ENCODE data around the gene TUBB1.
"Not testable (repeated sequence)": the region's sequence is repeated elsewhere in the genome, so short reads cannot be mapped to it uniquely, and the experiment has no call there.

The TUBB1 gene

GRCh38 chr20:59024111-59024530 lies 4.9 kb downstream of the TUBB1 start:
- no peak for FAIRE-seq

GRCh38 chr20:59025086-59025485 lies 5.9 kb downstream of the TUBB1 start:
- no peak for FAIRE-seq

DNA sequence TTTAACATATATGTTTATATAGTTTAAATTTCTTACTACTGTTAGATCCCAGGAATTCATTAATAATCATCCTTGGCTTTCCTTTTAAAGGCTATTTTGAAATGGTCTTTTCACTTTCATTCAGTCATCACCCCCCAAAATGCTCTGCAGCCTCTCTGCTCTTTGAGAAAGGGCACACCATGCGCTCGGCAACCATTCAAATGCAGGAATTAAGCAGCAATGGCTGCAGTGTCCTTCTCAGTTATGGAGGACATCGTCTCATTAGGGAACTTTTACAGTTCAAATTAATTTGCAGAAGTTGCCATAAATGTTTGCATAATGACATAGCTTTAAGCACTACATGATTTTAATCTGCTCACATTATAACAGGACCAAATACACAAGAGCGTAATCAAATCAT lies 6.3 kb downstream of the TUBB1 start:
- FAIRE-seq, result no peak

- FAIRE-seq, result no peak
Measured at GRCh38 chr20:59026904-59027740, 7.9 kb downstream of the TUBB1 start.

DNA sequence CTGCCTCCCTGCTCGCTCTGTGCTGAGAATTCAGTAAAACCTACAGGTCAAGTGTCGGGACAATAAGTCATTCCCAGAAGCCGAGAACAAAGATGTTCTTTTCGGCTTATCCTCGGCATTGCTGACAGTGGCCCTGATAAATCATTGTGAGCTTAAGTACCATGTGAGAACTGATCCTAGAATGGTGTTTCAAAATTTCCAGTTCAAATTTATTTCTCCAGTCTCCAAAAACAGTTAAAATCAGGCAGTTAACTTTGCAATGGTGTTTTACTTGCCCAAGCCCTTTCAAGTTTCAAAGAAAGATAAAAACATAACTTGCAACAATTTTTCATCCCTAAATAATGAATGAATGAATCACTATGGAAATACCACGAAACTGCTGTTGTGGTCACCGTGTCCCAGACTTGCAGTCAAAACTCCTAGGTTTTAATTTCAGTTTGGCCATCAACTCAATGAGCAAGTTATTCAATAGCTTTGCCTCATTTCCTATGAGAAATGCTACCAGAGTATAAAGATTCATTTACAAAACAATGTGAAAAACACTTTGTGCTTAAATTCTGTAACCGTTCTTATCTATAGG lies 8.6 kb downstream of the TUBB1 start:
- no peak for FAIRE-seq

DNA sequence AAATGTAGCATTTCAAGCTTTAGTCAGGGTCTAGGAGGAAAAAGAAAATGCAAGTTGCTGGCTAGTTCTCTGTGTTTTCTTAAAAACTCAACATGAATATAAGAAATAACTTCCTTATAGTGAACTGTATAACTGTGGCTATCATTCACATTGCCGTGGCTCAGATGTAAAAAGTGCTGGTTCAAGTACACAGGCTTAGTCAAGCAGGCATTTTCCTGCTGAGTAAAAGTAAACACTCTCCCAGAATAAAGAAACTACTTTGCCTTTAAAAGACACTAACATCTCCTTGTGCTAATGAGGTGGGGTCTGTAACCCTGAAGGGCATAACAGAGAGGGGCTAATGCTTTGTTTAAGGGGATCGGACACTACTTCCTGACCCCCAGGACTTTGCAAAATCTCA lies 9.6 kb downstream of the TUBB1 start:
- FAIRE-seq, result no peak

DNA sequence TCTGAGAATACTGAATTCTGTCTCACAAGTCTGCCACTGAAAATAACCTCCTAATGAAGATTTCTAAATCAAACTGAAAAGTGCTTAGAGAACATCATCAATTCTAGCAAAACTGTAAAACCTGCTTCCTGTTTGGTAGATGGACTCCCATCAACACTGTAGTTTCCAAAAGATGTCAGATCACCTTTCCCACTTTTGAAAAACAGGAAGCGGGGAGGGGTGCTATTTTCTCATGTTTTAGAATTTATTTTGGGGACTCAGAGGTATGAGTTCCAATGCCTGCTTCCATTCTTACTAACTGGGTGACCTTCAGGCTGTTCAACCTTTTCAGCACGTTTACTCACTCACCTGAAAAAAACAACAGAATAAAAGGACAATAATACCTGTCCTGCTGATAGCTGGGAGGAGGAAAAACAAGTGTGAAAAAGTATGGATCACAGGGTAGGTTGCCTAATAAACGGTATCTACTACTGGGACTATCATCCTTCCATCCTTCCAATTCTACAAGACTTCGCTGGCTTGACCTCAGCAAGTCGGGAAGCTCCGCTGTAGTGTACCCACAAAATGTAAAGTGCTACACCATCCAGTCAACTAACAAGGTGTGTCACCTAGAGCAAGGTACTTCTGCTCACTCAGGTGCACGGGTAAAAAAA lies 11.8 kb downstream of the TUBB1 start:
- no peak for FAIRE-seq

GRCh38 chr20:59031564-59032022 lies 12.4 kb downstream of the TUBB1 start:
- no peak for FAIRE-seq

DNA sequence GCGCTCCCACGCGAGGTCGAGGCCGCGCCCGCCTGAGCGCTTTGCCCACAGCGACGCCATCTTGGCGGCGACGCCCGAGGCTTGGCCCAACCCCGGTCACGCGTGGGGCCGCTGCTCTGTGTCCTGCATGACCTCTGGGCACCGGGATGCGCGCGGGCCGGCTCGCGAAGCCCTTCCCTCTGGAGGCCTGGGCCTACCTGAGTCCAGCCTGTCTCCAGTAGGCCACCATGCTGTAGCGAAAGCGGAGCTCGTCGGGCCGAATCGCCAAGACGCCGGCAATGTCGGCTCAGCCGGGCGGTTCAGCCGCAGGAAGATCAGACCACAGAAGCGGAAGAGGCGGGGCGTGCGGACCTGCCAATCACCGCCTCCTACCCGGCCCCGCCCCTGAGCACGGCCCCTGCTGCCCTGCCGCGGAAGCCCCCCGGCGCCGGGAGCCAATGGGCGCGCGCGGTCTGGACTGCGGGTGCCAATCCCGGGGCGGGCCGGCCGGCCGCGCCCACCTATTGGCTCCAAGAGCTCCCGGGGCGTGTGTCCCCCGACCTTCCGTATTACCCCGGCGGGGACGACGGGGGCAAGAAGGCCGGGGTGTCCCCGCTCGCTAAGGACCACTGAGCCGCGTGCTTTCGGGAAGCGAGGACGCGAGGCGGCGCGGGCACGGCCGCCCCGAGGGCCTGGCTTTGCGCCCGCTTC lies 12.9 kb downstream of the TUBB1 start, which contains the start of gene ATP5F1E:
Gene ATP5F1E (minus strand): TSS at position 313 of the 690 bp plus-strand sequence. CDS start 84 bp downstream, at position 229.
- FAIRE-seq, result no peak

- FAIRE-seq, result no peak
Measured at GRCh38 chr20:59032713-59033059, 13.5 kb downstream of the TUBB1 start.

DNA sequence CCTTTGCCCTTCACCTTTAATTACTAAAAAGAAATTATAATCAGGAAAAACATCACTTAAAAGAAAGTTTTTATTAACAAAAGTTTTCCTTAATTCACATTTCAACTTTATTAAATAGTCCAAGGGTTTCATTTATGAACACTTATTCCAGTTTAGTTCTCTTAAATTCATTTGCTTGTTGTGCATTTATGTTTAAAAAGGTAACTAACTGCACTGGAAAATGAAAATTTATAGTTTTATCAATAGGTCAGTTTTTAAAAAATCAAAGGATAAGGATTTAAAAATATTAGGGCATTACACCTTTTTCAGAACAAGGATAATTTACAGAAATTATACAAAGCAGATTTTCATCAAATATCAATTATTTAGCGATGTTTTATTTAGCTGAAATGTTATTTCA lies 13.9 kb downstream of the TUBB1 start:
- FAIRE-seq, result no peak

DNA sequence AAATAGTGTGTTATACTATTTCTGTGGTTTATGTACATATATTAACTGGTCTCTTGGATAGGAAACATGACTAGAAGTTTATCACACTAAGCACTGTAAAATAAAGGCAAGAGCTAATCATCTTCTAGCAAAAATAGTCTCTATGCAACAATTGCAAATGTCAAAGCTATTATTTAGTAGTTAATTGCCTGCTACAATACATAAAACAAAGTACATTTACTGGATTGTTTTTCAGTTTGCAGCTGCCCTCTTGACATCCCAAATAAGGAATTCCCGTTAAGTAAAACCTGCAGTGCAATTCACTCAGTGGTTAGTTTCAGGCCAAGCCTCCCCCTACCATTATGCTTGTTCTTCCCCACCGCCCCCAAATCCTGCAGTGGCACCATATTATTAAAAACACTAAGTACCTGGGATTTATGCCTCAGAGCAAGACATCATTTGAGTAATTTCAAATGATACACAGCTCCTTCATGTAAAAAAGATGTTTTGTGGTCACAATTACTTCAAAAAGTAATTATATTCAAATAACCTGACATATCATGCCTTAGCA lies 14.5 kb downstream of the TUBB1 start:
- no peak for FAIRE-seq

DNA sequence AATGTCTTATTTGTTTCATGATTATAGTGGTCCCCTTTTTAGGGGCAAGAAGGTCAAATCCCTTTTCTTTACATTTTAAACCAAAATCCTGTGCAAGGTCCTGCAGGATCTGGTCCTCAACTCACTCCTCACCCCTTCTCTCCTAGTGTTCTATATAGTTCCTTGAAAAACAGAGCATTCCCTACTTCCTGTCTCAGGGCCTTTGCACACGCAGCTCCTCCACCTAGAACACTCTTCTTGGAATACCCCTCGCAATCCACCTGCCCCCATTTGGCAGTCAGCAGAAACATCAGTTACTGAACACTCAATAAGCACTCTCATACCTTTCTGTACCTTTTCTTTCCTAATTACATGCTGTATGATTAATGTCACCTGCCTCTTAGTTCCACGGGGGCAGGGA lies 16.2 kb downstream of the TUBB1 start:
- no peak for FAIRE-seq

DNA sequence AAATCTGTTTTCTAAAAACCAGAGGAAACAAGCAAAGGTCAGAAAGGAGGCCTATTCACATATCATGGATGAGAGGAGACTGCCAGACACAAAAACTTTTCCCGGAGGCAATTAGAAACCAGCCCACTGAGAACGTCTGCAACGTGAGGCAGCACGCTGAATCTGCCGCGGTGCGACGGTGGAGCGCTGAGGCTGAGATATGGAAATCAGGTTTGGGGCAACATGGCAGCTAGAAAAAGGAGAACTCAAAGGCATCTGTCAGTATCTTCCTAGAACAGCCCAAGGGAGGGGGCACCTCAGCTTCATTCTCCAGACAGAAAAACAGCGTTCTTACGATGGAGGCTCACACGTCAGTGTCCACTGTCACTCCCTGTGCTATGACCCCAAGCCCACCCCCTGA lies 18.2 kb downstream of the TUBB1 start:
- no peak for FAIRE-seq

GRCh38 chr20:59039233-59039632 lies 20.0 kb downstream of the TUBB1 start:
- no peak for FAIRE-seq

DNA sequence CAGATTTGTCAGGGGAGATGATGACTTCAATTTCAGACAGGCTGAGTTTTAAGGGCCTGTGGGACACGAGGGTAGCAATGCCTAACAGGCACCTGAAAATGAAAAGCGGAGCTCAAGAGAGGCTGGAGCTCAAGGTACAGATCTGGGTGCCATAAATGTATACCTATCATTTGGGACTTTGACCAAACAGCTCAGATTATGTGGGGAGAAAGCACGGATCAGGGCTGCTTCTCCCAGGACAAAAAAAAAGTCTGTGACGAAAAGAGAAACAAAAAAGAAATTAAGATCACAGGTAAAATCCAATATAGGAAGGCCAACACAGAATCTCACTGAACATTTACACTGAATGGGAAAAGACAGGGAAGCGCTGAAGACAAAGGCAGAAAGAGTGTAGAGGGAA lies 21.4 kb downstream of the TUBB1 start:
- no peak for FAIRE-seq

GRCh38 chr20:59041487-59041886 lies 22.3 kb downstream of the TUBB1 start:
- not testable (repeated sequence) for FAIRE-seq

DNA sequence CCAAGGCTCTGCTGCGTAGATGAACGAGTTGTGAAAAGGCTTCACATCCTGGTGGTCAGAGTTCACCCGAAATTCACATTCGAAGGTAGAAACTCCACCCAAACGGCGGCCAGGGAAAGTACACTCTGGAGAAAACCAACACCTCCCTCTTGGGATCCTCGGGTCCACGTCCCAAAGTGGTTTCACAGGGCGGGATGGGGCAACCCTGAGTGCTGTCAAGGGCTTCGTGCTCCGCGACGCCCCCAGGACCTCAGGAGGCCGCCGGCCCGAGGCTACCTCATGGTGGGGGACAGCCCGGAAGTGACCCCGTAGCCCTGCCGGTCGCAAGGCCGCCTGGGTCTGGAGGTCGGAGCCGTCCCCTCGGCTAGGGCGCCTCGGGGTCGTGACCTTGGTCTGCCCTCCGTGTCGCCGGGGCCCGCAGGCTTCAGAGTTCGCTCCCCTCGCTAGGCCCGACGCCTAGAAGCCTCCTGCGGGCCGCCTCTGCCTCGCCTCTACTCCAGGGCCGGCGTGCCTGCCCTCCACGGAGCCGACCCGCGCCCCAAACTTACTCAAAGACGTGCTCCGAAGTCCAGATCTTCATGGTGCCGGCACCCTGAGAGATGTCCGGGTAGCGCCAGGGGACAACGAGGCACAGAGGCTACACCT lies 23.0 kb downstream of the TUBB1 start, which contains the start of gene PRELID3B:
Gene PRELID3B (minus strand): TSS at position 636 of the 645 bp plus-strand sequence. CDS start 56 bp downstream, at position 580.
- no peak for FAIRE-seq

DNA sequence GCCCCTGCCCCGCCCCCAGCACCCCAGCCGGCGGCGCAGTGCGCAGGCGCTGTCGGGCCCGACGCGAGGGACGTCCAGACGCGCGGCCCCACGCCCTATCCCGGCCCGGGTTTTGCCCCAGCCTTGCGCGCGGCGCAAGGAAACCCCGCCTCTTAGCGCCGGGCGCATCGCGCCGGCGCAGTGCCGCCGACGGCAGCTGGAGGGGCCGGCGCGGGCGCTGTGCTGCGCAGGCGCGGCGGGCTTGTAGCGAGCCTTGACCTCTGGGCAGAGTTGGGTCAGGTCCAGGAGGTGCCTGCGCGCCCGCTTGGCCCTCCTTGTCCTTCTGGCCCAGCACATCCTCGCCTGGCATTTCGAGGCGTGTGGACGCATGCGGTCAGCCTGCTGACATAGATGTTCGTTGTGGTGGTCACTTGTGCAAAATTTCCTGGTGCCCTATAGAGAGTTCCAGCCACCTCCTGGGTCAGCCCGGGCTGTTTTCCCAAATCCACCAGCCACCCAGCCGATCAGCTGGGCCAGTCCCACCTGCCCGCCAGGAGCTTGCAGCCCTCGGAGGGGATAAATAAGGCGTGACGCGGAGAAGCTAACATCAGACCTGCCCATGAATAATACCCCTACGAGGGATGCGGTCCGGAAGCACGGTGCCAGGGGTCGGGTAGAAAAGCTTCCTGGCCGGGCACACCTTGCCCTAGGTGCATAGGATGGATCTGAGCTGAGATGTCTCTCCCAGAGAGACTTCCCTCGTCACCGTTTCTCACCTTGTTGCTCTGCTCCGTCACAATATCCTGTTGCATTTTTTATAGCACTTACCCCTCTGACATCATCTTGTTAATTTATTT lies 23.8 kb downstream of the TUBB1 start:
- no peak for FAIRE-seq

DNA sequence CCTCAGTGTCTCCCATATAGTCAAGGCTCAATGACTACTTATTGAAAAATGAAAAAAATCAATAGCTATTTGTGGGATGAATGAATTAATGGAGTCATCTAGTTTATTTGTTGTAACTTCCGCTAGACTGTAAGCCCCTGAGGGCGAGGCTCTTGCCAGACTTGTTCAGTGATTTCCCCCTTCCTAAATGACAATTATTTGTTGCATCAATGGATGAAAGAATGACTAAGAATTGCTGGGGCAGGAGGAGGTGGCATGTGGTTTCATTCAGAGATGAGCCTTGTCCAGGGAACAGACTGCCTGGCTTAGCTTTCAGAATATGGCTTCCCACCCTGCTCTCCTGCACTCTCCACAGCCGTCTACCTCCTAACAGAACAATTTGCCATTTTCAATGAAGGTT lies 24.5 kb downstream of the TUBB1 start:
- FAIRE-seq, result no peak

DNA sequence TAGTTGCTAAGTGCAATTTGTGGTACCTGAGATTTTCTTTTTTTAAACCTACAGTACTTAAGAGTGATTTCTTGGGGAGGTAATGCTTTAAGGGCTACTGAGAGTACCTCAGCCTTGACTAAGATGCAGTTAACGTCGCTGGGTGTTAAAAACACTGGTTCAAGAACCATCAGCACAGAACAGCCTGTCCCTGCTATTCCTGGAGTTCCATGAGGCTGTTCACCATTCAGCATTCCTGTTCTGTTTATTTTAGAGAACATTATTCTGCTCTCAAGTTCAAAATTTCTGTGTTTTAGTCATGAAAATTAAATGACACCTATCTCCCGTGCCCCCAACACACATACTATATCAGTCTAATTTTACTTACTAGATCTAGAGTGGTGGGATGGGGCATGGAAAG lies 25.1 kb downstream of the TUBB1 start:
- no peak for FAIRE-seq
